GM12892 (cell line): ENCODE data around the gene SLC39A2.

Source experiments
- POLR2AphosphoS5 ChIP-seq: IDR thresholded peaks from 2 replicates; pipeline ENCODE4 v1.6.1; 2011; ENCODE audit warnings: low read depth, low read length, control low read depth
- TAF1 ChIP-seq: IDR thresholded peaks from 2 replicates; pipeline ENCODE4 v1.6.1; 2011; ENCODE audit warnings: low read depth, mild to moderate bottlenecking, control low read depth, low read length, borderline replicate concordance

DNA sequence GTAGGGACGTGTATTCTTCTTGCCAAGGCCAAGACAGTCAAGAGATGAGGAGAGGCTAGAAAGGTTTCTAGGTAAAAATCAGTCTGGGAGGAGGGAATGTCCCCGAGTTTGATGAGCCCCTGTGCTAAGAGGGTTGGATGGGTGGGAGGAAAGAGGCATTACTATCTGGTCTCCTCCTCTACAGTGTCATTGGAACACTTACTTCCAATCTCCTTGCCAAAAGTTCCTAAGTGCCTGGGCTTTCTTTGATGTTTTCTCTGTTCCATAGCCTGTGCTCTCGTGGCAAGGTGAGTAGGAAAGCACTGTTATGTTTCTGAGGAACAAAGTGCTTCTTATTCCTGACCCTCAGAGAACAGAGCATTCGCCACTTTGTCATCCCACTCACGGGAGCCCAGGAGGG is 35.6 kb downstream of the SLC39A2 start, which contains the start of gene RNASE13:
- TF ChIP-seq POLR2AphosphoS5, result no peak
- TF ChIP-seq TAF1, result no peak
